HepG2 (cell line): ENCODE data around the gene CILP2. TPM values are rescaled to one million over a fixed set of nuclear protein-coding genes. Genes with fewer than 3 reads are reported as not detected.
A peak's percentile ranks its signal among the peaks of the same experiment; 100 is the strongest.

Source experiments
- ARHGAP35 ChIP-seq: sonication (generic); formaldehyde crosslinking; IDR thresholded peaks from 2 replicates; pipeline ENCODE4 v1.9.0; 2022; ENCODE audit warnings: mild to moderate bottlenecking, inconsistent platforms, moderate library complexity, missing genetic modification reagents, borderline replicate concordance
- ARNTL ChIP-seq: sonication (generic); formaldehyde crosslinking; IDR thresholded peaks from 2 replicates; pipeline ENCODE4 v1.4.0; 2020; ENCODE audit warnings: mild to moderate bottlenecking, missing genetic modification reagents
- ATRX ChIP-seq: sonication (generic); formaldehyde crosslinking; IDR thresholded peaks from 2 replicates; pipeline ENCODE4 v1.4.0; 2020; ENCODE audit warnings: missing genetic modification reagents, borderline replicate concordance
- IKZF1 ChIP-seq: fragments of 450-650 bp; IDR thresholded peaks from 2 replicates; pipeline ENCODE4 v1.7.1; 2016
- MED13 ChIP-seq: sonication (generic); formaldehyde crosslinking; IDR thresholded peaks from 2 replicates; pipeline ENCODE4 v1.5.0; 2020; ENCODE audit warnings: missing genetic modification reagents
- MEIS1 ChIP-seq: sonication (generic); formaldehyde crosslinking; IDR thresholded peaks from 2 replicates; pipeline ENCODE4 v1.9.0; 2021; ENCODE audit warnings: mild to moderate bottlenecking, missing genetic modification reagents, moderate library complexity, borderline replicate concordance
- NCOR1 ChIP-seq: fragments of 200-600 bp; sonication (generic); IDR thresholded peaks from 2 replicates; pipeline ENCODE4 v1.7.0; 2017; ENCODE audit warnings: antibody characterized with exemption, low read length, borderline replicate concordance
- TSC22D2 ChIP-seq: sonication (generic); formaldehyde crosslinking; IDR thresholded peaks from 2 replicates; pipeline ENCODE4 v1.5.1; 2020; ENCODE audit warnings: missing genetic modification reagents, mild to moderate bottlenecking, borderline replicate concordance
- YEATS2 ChIP-seq: sonication (generic); formaldehyde crosslinking; IDR thresholded peaks from 2 replicates; pipeline ENCODE4 v1.4.0; 2020; ENCODE audit warnings: missing genetic modification reagents, borderline replicate concordance
- ZFP41 ChIP-seq: sonication (generic); formaldehyde crosslinking; IDR thresholded peaks from 2 replicates; pipeline ENCODE4 v1.4.0; 2020; ENCODE audit warnings: mild to moderate bottlenecking, missing genetic modification reagents, borderline replicate concordance
- ZFP90 ChIP-seq: sonication (generic); formaldehyde crosslinking; IDR thresholded peaks from 2 replicates; pipeline ENCODE4 v1.8.0; 2022; ENCODE audit warnings: missing genetic modification reagents, mild to moderate bottlenecking, inconsistent platforms, borderline replicate concordance
- ZMAT3 ChIP-seq: sonication (generic); formaldehyde crosslinking; conservative IDR thresholded peaks from 2 replicates; pipeline ENCODE4 v1.7.0; 2021; ENCODE audit warnings: missing genetic modification reagents
- ZNF124 ChIP-seq: sonication (generic); formaldehyde crosslinking; IDR thresholded peaks from 2 replicates; pipeline ENCODE4 v1.4.0; 2020; ENCODE audit warnings: missing genetic modification reagents
- ZNF382 ChIP-seq: sonication (generic); formaldehyde crosslinking; IDR thresholded peaks from 2 replicates; pipeline ENCODE4 v1.5.0; 2020; ENCODE audit warnings: missing genetic modification reagents, mild to moderate bottlenecking, borderline replicate concordance
- ZNF614 ChIP-seq: IDR thresholded peaks from 2 replicates; pipeline ENCODE4 v1.6.1; 2018; ENCODE audit warnings: missing biosample characterization, missing genetic modification reagents, inconsistent platforms, borderline replicate concordance
- ZNF841 ChIP-seq: sonication (generic); formaldehyde crosslinking; IDR thresholded peaks from 2 replicates; pipeline ENCODE4 v1.8.1; 2023; ENCODE audit warnings: missing genetic modification reagents, borderline replicate concordance
- polyA plus RNA-seq, 8 experiments: library from polyadenylated mRNA; depleted of rRNA in 3 of 8; stranded (reverse) in 7 of 8; unstranded in 1 of 8; fragments of >200 nt; fragmentation: Illumina TruSeq in 4 of 8; extraction: Trizol in 4 of 8; gene quantifications; 2 replicates each; pipeline versions ENCODE4 v1.2.1 to v1.2.3, GENCODE V29; 2011 to 2016; ENCODE audit warnings: low read depth in 4 of 8, missing spikeins in 1 of 8, mixed read lengths in 1 of 8; ENCODE audit not compliant: insufficient read depth in 1 of 8
- total RNA-seq, 5 experiments: library from RNA; depleted of rRNA; stranded (reverse); fragments of >200 nt; fragmentation: Illumina TruSeq; extraction: Trizol; gene quantifications; 2 replicates each; pipeline ENCODE4 v1.2.3, GENCODE V29; 2016; ENCODE audit warnings: low read depth in 1 of 5
- TF ChIP-seq, protein P1 (sequence below): sonication (generic); formaldehyde crosslinking; IDR thresholded peaks from 2 replicates; pipeline ENCODE4 v1.5.1; 2020; ENCODE audit warnings: mild to moderate bottlenecking, missing genetic modification reagents, borderline replicate concordance
- TF ChIP-seq, protein P2 (sequence below): sonication (generic); formaldehyde crosslinking; IDR thresholded peaks from 2 replicates; pipeline ENCODE4 v1.4.0; 2020; ENCODE audit warnings: missing genetic modification reagents, borderline replicate concordance
- TF ChIP-seq, protein P3 (sequence below): sonication (generic); formaldehyde crosslinking; IDR thresholded peaks from 2 replicates; pipeline ENCODE4 v1.4.0; 2020; ENCODE audit warnings: missing genetic modification reagents

CILP2 gene
- total and polyA plus RNA-seq, 2 of the 13 experiments (the other 11 are each of a cell fraction or from before 2014, with no cell fraction given) = 0.09 to 0.37 TPM

DNA sequence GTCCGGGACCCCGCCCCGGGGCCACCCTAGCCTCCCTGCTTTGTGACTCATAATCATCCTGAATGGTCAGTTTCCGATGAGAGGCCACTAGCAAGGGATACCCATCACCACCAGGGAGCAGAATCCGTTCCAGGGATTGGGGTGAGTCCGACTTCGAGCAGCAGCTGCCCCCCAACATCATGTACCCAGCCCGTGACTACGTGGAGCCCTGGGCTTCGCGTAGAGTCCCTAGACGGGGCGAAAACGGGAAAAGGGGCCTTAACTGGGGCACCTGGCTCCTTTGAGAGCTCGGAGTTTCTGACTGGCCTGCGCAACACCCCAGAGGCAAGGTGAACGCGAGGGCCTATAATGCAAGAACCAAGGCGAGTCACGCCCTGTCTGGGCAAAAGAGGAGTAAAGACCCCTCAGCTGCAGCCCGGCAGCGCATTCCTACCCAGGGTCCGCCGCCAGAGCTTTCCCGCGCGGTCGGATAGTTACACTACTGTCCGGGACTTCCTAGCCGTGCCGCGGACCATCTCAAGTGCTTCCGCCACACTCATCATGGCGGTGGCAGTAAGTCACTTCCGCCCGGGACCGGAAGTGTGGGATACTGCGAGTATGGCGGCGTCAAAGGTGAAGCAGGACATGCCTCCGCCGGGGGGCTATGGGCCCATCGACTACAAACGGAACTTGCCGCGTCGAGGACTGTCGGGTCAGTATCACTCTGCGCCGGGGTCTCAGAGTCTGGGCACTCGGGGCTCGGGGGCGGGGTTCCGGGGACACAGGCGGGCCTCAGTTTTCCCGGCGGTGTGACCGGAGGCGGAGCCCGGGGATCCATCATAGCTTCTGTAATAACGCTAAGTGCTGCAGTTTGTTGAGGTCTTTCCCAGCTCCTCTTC, 22.2 kb upstream of the CILP2 start, which contains the start of gene NDUFA13 (continued):
- TF ChIP-seq, protein P1, sequence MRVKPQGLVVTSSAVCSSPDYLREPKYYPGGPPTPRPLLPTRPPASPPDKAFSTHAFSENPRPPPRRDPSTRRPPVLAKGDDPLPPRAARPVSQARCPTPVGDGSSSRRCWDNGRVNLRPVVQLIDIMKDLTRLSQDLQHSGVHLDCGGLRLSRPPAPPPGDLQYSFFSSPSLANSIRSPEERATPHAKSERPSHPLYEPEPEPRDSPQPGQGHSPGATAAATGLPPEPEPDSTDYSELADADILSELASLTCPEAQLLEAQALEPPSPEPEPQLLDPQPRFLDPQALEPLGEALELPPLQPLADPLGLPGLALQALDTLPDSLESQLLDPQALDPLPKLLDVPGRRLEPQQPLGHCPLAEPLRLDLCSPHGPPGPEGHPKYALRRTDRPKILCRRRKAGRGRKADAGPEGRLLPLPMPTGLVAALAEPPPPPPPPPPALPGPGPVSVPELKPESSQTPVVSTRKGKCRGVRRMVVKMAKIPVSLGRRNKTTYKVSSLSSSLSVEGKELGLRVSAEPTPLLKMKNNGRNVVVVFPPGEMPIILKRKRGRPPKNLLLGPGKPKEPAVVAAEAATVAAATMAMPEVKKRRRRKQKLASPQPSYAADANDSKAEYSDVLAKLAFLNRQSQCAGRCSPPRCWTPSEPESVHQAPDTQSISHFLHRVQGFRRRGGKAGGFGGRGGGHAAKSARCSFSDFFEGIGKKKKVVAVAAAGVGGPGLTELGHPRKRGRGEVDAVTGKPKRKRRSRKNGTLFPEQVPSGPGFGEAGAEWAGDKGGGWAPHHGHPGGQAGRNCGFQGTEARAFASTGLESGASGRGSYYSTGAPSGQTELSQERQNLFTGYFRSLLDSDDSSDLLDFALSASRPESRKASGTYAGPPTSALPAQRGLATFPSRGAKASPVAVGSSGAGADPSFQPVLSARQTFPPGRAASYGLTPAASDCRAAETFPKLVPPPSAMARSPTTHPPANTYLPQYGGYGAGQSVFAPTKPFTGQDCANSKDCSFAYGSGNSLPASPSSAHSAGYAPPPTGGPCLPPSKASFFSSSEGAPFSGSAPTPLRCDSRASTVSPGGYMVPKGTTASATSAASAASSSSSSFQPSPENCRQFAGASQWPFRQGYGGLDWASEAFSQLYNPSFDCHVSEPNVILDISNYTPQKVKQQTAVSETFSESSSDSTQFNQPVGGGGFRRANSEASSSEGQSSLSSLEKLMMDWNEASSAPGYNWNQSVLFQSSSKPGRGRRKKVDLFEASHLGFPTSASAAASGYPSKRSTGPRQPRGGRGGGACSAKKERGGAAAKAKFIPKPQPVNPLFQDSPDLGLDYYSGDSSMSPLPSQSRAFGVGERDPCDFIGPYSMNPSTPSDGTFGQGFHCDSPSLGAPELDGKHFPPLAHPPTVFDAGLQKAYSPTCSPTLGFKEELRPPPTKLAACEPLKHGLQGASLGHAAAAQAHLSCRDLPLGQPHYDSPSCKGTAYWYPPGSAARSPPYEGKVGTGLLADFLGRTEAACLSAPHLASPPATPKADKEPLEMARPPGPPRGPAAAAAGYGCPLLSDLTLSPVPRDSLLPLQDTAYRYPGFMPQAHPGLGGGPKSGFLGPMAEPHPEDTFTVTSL (CRISPR knock-in tag) = no peak
- TF ChIP-seq MED13 (CRISPR knock-in tag) (peak; percentile 72; the same call in 1 of the 2 replicates), NCOR1 (no peak), MEIS1 (CRISPR knock-in tag) (no peak), IKZF1 (no peak), YEATS2 (peak; percentile 83), ARHGAP35 (CRISPR knock-in tag) (no peak), ZFP41 (CRISPR knock-in tag) (no peak), ATRX (CRISPR knock-in tag) (no peak), ZNF124 (CRISPR knock-in tag) (peak; percentile 62; the same call in 1 of the 2 replicates), ZMAT3 (CRISPR knock-in tag) (peak; percentile 98), ZNF614 (peak; percentile 63; the same call in 1 of the 2 replicates), ZFP90 (CRISPR knock-in tag) (peak; percentile 72; the same call in 1 of the 2 replicates), ZNF841 (CRISPR knock-in tag) (no peak), ARNTL (peak; percentile 72; the same call in 1 of the 2 replicates), TSC22D2 (0 out of 2 replicates have a peak, but pooled peaks have one; percentile 57), ZNF382 (CRISPR knock-in tag) (no peak)
- TF ChIP-seq, protein P2, sequence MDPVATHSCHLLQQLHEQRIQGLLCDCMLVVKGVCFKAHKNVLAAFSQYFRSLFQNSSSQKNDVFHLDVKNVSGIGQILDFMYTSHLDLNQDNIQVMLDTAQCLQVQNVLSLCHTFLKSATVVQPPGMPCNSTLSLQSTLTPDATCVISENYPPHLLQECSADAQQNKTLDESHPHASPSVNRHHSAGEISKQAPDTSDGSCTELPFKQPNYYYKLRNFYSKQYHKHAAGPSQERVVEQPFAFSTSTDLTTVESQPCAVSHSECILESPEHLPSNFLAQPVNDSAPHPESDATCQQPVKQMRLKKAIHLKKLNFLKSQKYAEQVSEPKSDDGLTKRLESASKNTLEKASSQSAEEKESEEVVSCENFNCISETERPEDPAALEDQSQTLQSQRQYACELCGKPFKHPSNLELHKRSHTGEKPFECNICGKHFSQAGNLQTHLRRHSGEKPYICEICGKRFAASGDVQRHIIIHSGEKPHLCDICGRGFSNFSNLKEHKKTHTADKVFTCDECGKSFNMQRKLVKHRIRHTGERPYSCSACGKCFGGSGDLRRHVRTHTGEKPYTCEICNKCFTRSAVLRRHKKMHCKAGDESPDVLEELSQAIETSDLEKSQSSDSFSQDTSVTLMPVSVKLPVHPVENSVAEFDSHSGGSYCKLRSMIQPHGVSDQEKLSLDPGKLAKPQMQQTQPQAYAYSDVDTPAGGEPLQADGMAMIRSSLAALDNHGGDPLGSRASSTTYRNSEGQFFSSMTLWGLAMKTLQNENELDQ (CRISPR knock-in tag) = peak; percentile 58
- TF ChIP-seq, protein P3, sequence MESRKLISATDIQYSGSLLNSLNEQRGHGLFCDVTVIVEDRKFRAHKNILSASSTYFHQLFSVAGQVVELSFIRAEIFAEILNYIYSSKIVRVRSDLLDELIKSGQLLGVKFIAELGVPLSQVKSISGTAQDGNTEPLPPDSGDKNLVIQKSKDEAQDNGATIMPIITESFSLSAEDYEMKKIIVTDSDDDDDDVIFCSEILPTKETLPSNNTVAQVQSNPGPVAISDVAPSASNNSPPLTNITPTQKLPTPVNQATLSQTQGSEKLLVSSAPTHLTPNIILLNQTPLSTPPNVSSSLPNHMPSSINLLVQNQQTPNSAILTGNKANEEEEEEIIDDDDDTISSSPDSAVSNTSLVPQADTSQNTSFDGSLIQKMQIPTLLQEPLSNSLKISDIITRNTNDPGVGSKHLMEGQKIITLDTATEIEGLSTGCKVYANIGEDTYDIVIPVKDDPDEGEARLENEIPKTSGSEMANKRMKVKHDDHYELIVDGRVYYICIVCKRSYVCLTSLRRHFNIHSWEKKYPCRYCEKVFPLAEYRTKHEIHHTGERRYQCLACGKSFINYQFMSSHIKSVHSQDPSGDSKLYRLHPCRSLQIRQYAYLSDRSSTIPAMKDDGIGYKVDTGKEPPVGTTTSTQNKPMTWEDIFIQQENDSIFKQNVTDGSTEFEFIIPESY (CRISPR knock-in tag) = peak; percentile 8; the same call in 1 of the 2 replicates
